Measurements from ENCODE around the gene ZNF578.
"Not testable (repeated sequence)": the region's sequence is repeated elsewhere in the genome, so short reads cannot be mapped to it uniquely, and the experiment has no call there.

- not testable (repeated sequence) for TF ChIP-seq ZNF274 (IDR thresholded peaks at IDR 0.05; ENCODE audit: low read depth, low read length); YY1 (IDR thresholded peaks at IDR 0.05; ENCODE audit: insufficient read depth, insufficient read length)
Measured at GRCh38 chr19:52538815-52539214, 85.5 kb downstream of the ZNF578 start.

Measured in NT2/D1 (cell line).